HEK293 (cell line): ENCODE data around the gene BCL11A.

Experiments
- CTCF ChIA-PET: fragments of 350-600 bp; formaldehyde crosslinking; extraction: SDS; loops from one replicate; lab custom pipeline; 2021; ENCODE audit warnings: antibody characterized with exemption; lab: Yijun Ruan, JAX
- POLR2A ChIA-PET: fragments of 300-600 bp; formaldehyde crosslinking; extraction: SDS; loops from one replicate; lab custom pipeline; 2020; ENCODE audit warnings: antibody characterized with exemption, inconsistent platforms; lab: Yijun Ruan, JAX
- H3K27ac ChIP-seq: fragments of 200-500 bp; sonication (Bioruptor generic); 2 replicates; pipeline ENCODE4 v1.5.1; 2014; ENCODE audit warnings: low read depth, low read length, control low read depth, inconsistent platforms; ENCODE audit errors: extremely low read depth
- H3K36me3 ChIP-seq, 2 experiments: fragments of 200-500 bp in 1 of 2; sonication (Bioruptor generic) in 1 of 2; 1 replicate in 1 of 2; 2 replicates in 1 of 2; pipeline ENCODE4 v1.5.1; 2014 to 2017; ENCODE audit warnings: inconsistent platforms in 2 of 2, low read length in 2 of 2; ENCODE audit not compliant: control insufficient read depth in 2 of 2, insufficient read depth in 1 of 2
- H3K4me1 ChIP-seq: fragments of 200-500 bp; sonication (Bioruptor generic); 2 replicates; pipeline ENCODE4 v1.5.1; 2014; ENCODE audit warnings: mild to moderate bottlenecking, low read length, inconsistent platforms; ENCODE audit not compliant: control insufficient read depth, insufficient read depth
- H3K4me3 ChIP-seq: 2 replicates; pipeline ENCODE4 v1.5.1; 2011; ENCODE audit warnings: low read depth, mild to moderate bottlenecking, control low read depth, low read length, moderate library complexity
- H3K9me3 ChIP-seq: fragments of 200-500 bp; sonication (Bioruptor generic); 2 replicates; pipeline ENCODE4 v1.5.1; 2014; ENCODE audit warnings: low read depth, low read length, inconsistent platforms; ENCODE audit not compliant: control insufficient read depth, insufficient read depth
- GLI2 ChIP-seq: fragments of 450-650 bp; formaldehyde crosslinking; IDR thresholded peaks from 2 replicates; pipeline ENCODE4; 2017; ENCODE audit warnings: missing biosample characterization, missing genetic modification characterization, low read depth, borderline replicate concordance
- GLIS2 ChIP-seq: fragments of 450-650 bp; formaldehyde crosslinking; IDR thresholded peaks from 2 replicates; pipeline ENCODE4 v1.5.1; 2016; ENCODE audit warnings: missing biosample characterization, missing genetic modification characterization
- KLF1 ChIP-seq: fragments of 450-650 bp; formaldehyde crosslinking; IDR thresholded peaks from 2 replicates; pipeline ENCODE4 v1.5.1; 2016; ENCODE audit warnings: missing biosample characterization, missing genetic modification characterization
- KLF9 ChIP-seq: fragments of 450-650 bp; formaldehyde crosslinking; IDR thresholded peaks from 2 replicates; pipeline ENCODE4 v1.5.1; 2016; ENCODE audit warnings: missing biosample characterization, missing genetic modification characterization, low read depth
- PRDM1 ChIP-seq: fragments of 450-650 bp; formaldehyde crosslinking; IDR thresholded peaks from 2 replicates; pipeline ENCODE4; 2016; ENCODE audit warnings: missing biosample characterization, missing genetic modification characterization
- RBAK ChIP-seq: fragments of 450-650 bp; formaldehyde crosslinking; IDR thresholded peaks from 2 replicates; pipeline ENCODE4 v1.5.1; 2016; ENCODE audit warnings: missing biosample characterization, missing genetic modification characterization
- ZBTB7A ChIP-seq: fragments of 450-650 bp; formaldehyde crosslinking; IDR thresholded peaks from 2 replicates; pipeline ENCODE4 v1.5.1; 2016; ENCODE audit warnings: low read depth, missing biosample characterization, missing genetic modification characterization
- ZNF10 ChIP-seq: fragments of 450-650 bp; formaldehyde crosslinking; IDR thresholded peaks from 2 replicates; pipeline ENCODE4 v1.5.1; 2017; ENCODE audit warnings: missing biosample characterization, missing genetic modification characterization
- ZNF112 ChIP-seq: fragments of 450-650 bp; formaldehyde crosslinking; IDR thresholded peaks from 2 replicates; pipeline ENCODE4 v1.5.0; 2017; ENCODE audit warnings: missing biosample characterization, missing genetic modification characterization
- ZNF169 ChIP-seq: fragments of 450-650 bp; formaldehyde crosslinking; IDR thresholded peaks from 2 replicates; pipeline ENCODE4 v1.5.1; 2016; ENCODE audit warnings: missing biosample characterization, missing genetic modification characterization
- ZNF391 ChIP-seq: fragments of 450-650 bp; formaldehyde crosslinking; IDR thresholded peaks from 2 replicates; pipeline ENCODE4 v1.5.1; 2016; ENCODE audit warnings: low read depth, missing biosample characterization, missing genetic modification characterization, borderline replicate concordance
- ZNF394 ChIP-seq: fragments of 450-650 bp; formaldehyde crosslinking; IDR thresholded peaks from 2 replicates; pipeline ENCODE4 v1.5.1; 2016; ENCODE audit warnings: missing biosample characterization, missing genetic modification characterization, mild to moderate bottlenecking, moderate library complexity, borderline replicate concordance
- ZNF510 ChIP-seq: fragments of 450-650 bp; formaldehyde crosslinking; IDR thresholded peaks from 2 replicates; pipeline ENCODE4 v1.5.1; 2018; ENCODE audit warnings: mild to moderate bottlenecking, missing genetic modification characterization, missing biosample characterization; ENCODE audit not compliant: insufficient replicate concordance
- ZNF521 ChIP-seq: fragments of 450-650 bp; formaldehyde crosslinking; IDR thresholded peaks from 2 replicates; pipeline ENCODE4 v1.5.1; 2017; ENCODE audit warnings: missing biosample characterization, mild to moderate bottlenecking, missing genetic modification characterization
- ZNF664 ChIP-seq: fragments of 450-650 bp; formaldehyde crosslinking; IDR thresholded peaks from 2 replicates; pipeline ENCODE4 v1.5.1; 2016; ENCODE audit warnings: missing biosample characterization, missing genetic modification characterization
- TF ChIP-seq, protein P1 (sequence below): sonication (generic); formaldehyde crosslinking; IDR thresholded peaks from 2 replicates; pipeline ENCODE4 v1.8.1; 2022; ENCODE audit warnings: mild to moderate bottlenecking, moderate library complexity, missing genetic modification reagents
- TF ChIP-seq, protein P2 (sequence below): fragments of 450-650 bp; formaldehyde crosslinking; IDR thresholded peaks from 2 replicates; pipeline ENCODE4 v1.5.1; 2016; ENCODE audit warnings: missing biosample characterization, missing genetic modification characterization
- TF ChIP-seq, protein P3 (sequence below): fragments of 450-650 bp; formaldehyde crosslinking; conservative IDR thresholded peaks from 2 replicates; pipeline ENCODE4 v1.5.1; 2016; ENCODE audit warnings: low read depth, missing biosample characterization, missing genetic modification characterization
- TF ChIP-seq, protein P4 (sequence below): fragments of 450-650 bp; formaldehyde crosslinking; IDR thresholded peaks from 2 replicates; pipeline ENCODE4 v1.5.1; 2017; ENCODE audit warnings: missing biosample characterization, missing genetic modification characterization

The BCL11A gene

DNA sequence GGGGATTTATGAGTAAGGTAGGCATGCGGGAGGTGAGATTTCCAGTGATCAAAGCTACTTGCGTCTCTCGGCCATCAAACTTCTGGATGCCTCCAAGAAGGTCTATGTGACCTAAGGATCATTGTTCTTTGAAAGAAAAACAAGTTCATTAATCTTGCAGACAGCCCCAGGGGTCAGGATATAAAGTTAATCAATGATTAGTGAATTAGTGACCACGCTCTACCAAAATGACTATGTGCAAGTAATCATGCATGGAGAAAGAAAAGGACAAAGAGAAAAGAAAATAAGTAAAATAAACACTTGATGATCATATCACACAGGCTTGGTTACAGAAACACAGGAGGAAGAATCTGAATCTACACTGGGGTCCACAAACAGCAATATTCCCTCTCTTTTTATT, 42.5 kb upstream of the BCL11A start:
- Histone ChIP-seq H3K4me3 (no peak overlapping the region), H3K4me1 (no peaks in the 10 kb centered on the region), H3K9me3 (no peaks in the 10 kb centered on the region), H3K36me3 (no peaks in the 10 kb centered on the region), H3K27ac (no peak overlapping the region)
- ChIA-PET POLR2A (no interaction called here), CTCF (no interaction called here)
- TF ChIP-seq KLF9 (tag by site-specific recombination), result no peak
- no peak for TF ChIP-seq RBAK
- TF ChIP-seq, protein P1, sequence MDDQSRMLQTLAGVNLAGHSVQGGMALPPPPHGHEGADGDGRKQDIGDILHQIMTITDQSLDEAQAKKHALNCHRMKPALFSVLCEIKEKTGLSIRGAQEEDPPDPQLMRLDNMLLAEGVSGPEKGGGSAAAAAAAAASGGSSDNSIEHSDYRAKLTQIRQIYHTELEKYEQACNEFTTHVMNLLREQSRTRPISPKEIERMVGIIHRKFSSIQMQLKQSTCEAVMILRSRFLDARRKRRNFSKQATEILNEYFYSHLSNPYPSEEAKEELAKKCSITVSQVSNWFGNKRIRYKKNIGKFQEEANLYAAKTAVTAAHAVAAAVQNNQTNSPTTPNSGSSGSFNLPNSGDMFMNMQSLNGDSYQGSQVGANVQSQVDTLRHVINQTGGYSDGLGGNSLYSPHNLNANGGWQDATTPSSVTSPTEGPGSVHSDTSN (CRISPR knock-in tag), result no peak
- TF ChIP-seq KLF1 (tag by site-specific recombination), result no peak
- TF ChIP-seq ZBTB7A (tag by site-specific recombination), result no peak
- TF ChIP-seq ZNF521 (tag by site-specific recombination), result no peak
- no peak for TF ChIP-seq ZNF510 (tag by site-specific recombination)
- no peak for TF ChIP-seq ZNF391 (tag by site-specific recombination)
- TF ChIP-seq ZNF112 (tag by site-specific recombination), result no peak
- no peak for TF ChIP-seq GLIS2 (tag by site-specific recombination)
- TF ChIP-seq ZNF169 (tag by site-specific recombination), result no peak
- TF ChIP-seq, protein P2, sequence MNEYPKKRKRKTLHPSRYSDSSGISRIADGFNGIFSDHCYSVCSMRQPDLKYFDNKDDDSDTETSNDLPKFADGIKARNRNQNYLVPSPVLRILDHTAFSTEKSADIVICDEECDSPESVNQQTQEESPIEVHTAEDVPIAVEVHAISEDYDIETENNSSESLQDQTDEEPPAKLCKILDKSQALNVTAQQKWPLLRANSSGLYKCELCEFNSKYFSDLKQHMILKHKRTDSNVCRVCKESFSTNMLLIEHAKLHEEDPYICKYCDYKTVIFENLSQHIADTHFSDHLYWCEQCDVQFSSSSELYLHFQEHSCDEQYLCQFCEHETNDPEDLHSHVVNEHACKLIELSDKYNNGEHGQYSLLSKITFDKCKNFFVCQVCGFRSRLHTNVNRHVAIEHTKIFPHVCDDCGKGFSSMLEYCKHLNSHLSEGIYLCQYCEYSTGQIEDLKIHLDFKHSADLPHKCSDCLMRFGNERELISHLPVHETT (tag by site-specific recombination), result no peak
- TF ChIP-seq ZNF394 (tag by site-specific recombination), result no peak

DNA sequence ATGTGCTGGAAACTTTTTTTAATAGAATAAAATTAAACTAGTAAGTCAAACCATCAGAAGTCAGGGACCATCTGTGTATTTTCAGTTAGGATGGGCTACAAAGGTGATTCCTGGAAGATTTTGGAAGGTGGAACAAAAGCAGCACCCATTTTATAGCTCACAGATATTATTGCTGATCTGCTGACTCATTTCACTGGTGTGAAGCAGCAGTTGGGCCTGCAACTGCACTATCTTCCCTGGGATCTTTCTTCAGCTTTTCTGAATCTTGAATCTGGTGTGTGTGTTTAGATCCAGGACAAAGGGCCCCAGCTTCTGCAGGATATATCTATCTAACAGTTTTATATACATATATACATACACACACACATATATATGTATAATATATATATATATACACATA, 35.6 kb upstream of the BCL11A start:
- no peak overlapping the region for H3K27ac ChIP-seq
- no peak for TF ChIP-seq GLI2 (tag by site-specific recombination)
- TF ChIP-seq, protein P3, sequence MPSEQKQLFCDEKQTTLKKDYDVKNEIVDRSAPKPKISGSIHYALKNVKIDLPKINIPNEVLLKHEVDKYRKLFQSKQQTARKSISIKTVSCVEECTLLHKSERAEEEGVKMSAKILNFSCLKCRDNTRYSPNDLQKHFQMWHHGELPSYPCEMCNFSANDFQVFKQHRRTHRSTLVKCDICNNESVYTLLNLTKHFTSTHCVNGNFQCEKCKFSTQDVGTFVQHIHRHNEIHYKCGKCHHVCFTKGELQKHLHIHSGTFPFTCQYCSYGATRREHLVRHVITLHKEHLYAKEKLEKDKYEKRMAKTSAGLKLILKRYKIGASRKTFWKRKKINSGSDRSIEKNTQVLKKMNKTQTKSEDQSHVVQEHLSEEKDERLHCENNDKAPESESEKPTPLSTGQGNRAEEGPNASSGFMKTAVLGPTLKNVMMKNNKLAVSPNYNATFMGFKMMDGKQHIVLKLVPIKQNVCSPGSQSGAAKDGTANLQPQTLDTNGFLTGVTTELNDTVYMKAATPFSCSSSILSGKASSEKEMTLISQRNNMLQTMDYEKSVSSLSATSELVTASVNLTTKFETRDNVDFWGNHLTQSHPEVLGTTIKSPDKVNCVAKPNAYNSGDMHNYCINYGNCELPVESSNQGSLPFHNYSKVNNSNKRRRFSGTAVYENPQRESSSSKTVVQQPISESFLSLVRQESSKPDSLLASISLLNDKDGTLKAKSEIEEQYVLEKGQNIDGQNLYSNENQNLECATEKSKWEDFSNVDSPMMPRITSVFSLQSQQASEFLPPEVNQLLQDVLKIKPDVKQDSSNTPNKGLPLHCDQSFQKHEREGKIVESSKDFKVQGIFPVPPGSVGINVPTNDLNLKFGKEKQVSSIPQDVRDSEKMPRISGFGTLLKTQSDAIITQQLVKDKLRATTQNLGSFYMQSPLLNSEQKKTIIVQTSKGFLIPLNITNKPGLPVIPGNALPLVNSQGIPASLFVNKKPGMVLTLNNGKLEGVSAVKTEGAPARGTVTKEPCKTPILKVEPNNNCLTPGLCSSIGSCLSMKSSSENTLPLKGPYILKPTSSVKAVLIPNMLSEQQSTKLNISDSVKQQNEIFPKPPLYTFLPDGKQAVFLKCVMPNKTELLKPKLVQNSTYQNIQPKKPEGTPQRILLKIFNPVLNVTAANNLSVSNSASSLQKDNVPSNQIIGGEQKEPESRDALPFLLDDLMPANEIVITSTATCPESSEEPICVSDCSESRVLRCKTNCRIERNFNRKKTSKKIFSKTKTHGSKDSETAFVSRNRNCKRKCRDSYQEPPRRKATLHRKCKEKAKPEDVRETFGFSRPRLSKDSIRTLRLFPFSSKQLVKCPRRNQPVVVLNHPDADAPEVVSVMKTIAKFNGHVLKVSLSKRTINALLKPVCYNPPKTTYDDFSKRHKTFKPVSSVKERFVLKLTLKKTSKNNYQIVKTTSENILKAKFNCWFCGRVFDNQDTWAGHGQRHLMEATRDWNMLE, result no peak
- TF ChIP-seq PRDM1, result no peak
- no peak for TF ChIP-seq ZNF10 (tag by site-specific recombination)
- TF ChIP-seq ZNF664 (tag by site-specific recombination), result no peak
- TF ChIP-seq, protein P4, sequence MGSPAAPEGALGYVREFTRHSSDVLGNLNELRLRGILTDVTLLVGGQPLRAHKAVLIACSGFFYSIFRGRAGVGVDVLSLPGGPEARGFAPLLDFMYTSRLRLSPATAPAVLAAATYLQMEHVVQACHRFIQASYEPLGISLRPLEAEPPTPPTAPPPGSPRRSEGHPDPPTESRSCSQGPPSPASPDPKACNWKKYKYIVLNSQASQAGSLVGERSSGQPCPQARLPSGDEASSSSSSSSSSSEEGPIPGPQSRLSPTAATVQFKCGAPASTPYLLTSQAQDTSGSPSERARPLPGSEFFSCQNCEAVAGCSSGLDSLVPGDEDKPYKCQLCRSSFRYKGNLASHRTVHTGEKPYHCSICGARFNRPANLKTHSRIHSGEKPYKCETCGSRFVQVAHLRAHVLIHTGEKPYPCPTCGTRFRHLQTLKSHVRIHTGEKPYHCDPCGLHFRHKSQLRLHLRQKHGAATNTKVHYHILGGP (tag by site-specific recombination), result no peak
- TF ChIP-seq, all 188 proteins: peak for 0
- Histone ChIP-seq H3K4me3 (no peak overlapping the region), H3K36me3 (no peaks in the 10 kb centered on the region), H3K9me3 (no peaks in the 10 kb centered on the region), H3K4me1 (no peaks in the 10 kb centered on the region)
- ChIA-PET POLR2A (no interaction called here), CTCF (no interaction called here)
